B cell (primary cell): Measurements from ENCODE around the gene CMTM8. TPM values are rescaled to one million over a fixed set of nuclear protein-coding genes. Genes with fewer than 3 reads are reported as not detected.

Source experiments
- ATAC-seq: fragments of 200-7000 bp; cut with Tn5 transposase; one replicate; pipeline ENCODE4 v1.10.0; 2021; ENCODE audit warnings: low read depth, mild to moderate bottlenecking, moderate number of reproducible peaks, moderate library complexity
- CTCF ChIA-PET: fragments of 350-600 bp; sonication (Branson Sonifier 250); formaldehyde crosslinking; loops from one replicate; lab custom pipeline; 2021; ENCODE audit warnings: antibody characterized with exemption, inconsistent platforms; lab: Charles Lee
- POLR2A ChIA-PET: fragments of 350-600 bp; sonication (Branson Sonifier 250); formaldehyde crosslinking; loops from one replicate; lab custom pipeline; 2021; ENCODE audit warnings: antibody characterized with exemption; lab: Charles Lee
- DNase-seq: peaks from one replicate; pipeline ENCODE4 v3.0.0; 2013
- H2AFZ ChIP-seq: 2 replicates; pipeline ENCODE4 v1.6.1; 2012; ENCODE audit warnings: mild to moderate bottlenecking, low read depth, low read length; ENCODE audit not compliant: insufficient read depth, poor library complexity, severe bottlenecking
- H3K27ac ChIP-seq, 2 donors: 1 replicate in 1 of 2; 2 replicates in 1 of 2; pipeline ENCODE4 v1.5.1; 2012 to 2013; ENCODE audit warnings: low read length in 2 of 2, mild to moderate bottlenecking in 2 of 2, moderate library complexity in 1 of 2
- H3K27me3 ChIP-seq, 4 experiments: fragments of 200-600 bp in 1 of 4; sonication (generic) in 1 of 4; replicated peaks in 1 of 4; 1 replicate in 2 of 4; 2 replicates in 2 of 4; pipeline versions ENCODE4 v1.6.1 to v1.7.0; 2013 to 2016; ENCODE audit warnings: low read length in 3 of 4, mild to moderate bottlenecking in 2 of 4, mixed read lengths in 1 of 4, moderate library complexity in 1 of 4; ENCODE audit not compliant: insufficient read depth in 4 of 4, control insufficient read depth in 3 of 4; ENCODE audit errors: control extremely low read depth in 1 of 4
- H3K36me3 ChIP-seq, 2 experiments: replicated peaks in 1 of 2; 1 replicate in 1 of 2; 2 replicates in 1 of 2; pipeline versions ENCODE4 v1.6.1 to v1.7.1; 2013; ENCODE audit warnings: low read length in 1 of 2; ENCODE audit not compliant: insufficient read depth in 2 of 2, control insufficient read depth in 1 of 2; ENCODE audit errors: control extremely low read depth in 1 of 2, extremely low read depth in 1 of 2
- H3K4me1 ChIP-seq, 2 donors: fragments of 200-600 bp in 1 of 2; sonication (generic) in 1 of 2; 1 replicate in 1 of 2; 2 replicates in 1 of 2; pipeline versions ENCODE4 v1.5.1 to v1.6.1; 2013 to 2017; ENCODE audit warnings: low read length in 2 of 2; ENCODE audit not compliant: control insufficient read depth in 2 of 2, insufficient read depth in 2 of 2
- H3K4me2 ChIP-seq: replicated peaks from 2 replicates; pipeline ENCODE3; 2012; ENCODE audit warnings: mild to moderate bottlenecking, low read depth, low read length; ENCODE audit not compliant: poor library complexity, severe bottlenecking
- H3K4me3 ChIP-seq, 5 experiments: fragments of 200-600 bp in 1 of 5; sonication (generic) in 1 of 5; 1 replicate in 3 of 5; 2 replicates in 2 of 5; pipeline versions ENCODE4 v1.5.1 to v1.7.0; 2011 to 2016; ENCODE audit warnings: low read length in 4 of 5, mild to moderate bottlenecking in 4 of 5, low read depth in 2 of 5, control low read depth in 1 of 5, moderate library complexity in 1 of 5; ENCODE audit not compliant: insufficient read depth in 1 of 5; ENCODE audit errors: control extremely low read depth in 1 of 5, extremely low read depth in 1 of 5
- H3K79me2 ChIP-seq: fragments of 200-600 bp; sonication (generic); one replicate; pipeline ENCODE4 v1.6.0; 2016; ENCODE audit warnings: low read length; ENCODE audit not compliant: control insufficient read depth, insufficient read depth
- H3K9ac ChIP-seq: fragments of 200-600 bp; sonication (generic); 2 replicates; pipeline ENCODE4 v1.6.1; 2017; ENCODE audit warnings: mild to moderate bottlenecking, low read length, moderate library complexity
- H3K9me3 ChIP-seq, 3 donors: one replicate each; pipeline versions ENCODE4 v1.6.1 to v1.7.1; 2013; ENCODE audit warnings: low read length in 2 of 3; ENCODE audit not compliant: control insufficient read depth in 2 of 3, insufficient read depth in 1 of 3; ENCODE audit errors: control extremely low read depth in 1 of 3
- H4K20me1 ChIP-seq: 2 replicates; pipeline ENCODE4 v1.6.0; 2012; ENCODE audit warnings: mild to moderate bottlenecking, low read length; ENCODE audit not compliant: insufficient read depth, control insufficient read depth, poor library complexity, severe bottlenecking
- H3K27ac Mint-ChIP-seq: one replicate; pipeline ENCODE4 v1.8.0; 2021; ENCODE audit warnings: mixed read lengths
- H3K27me3 Mint-ChIP-seq: one replicate; pipeline ENCODE4 v1.8.0; 2021; ENCODE audit warnings: mixed read lengths
- H3K4me1 Mint-ChIP-seq: one replicate; pipeline ENCODE4 v1.8.0; 2021; ENCODE audit warnings: mixed read lengths
- H3K4me3 Mint-ChIP-seq: one replicate; pipeline ENCODE4 v1.8.0; 2021; ENCODE audit warnings: mixed read lengths
- H3K9me3 Mint-ChIP-seq: one replicate; pipeline ENCODE4 v1.8.0; 2022; ENCODE audit warnings: mixed read lengths; ENCODE audit not compliant: insufficient read depth
- EZH2 ChIP-seq: IDR thresholded peaks from 2 replicates; pipeline ENCODE4 v1.6.1; 2012; ENCODE audit warnings: borderline replicate concordance, low read depth, mild to moderate bottlenecking, moderate library complexity, low read length; ENCODE audit not compliant: insufficient read depth, poor library complexity, severe bottlenecking
- WGBS: methylation state at CpG from one replicate; pipeline ENCODE4 v1.1.5; 2013; ENCODE audit warnings: missing lambda C conversion rate; ENCODE audit not compliant: insufficient coverage; 5-methylcytosine and 5-hydroxymethylcytosine counted together
- intact Hi-C: fragments of 100-400 bp; cut with micrococcal nuclease; formaldehyde crosslinking; loops from one replicate; pipeline ENCODE4 v1.10.0; 2022
- polyA plus RNA-seq: library from polyadenylated mRNA; depleted of rRNA; stranded (reverse); fragments of >200 nt; gene quantifications from 2 replicates; pipeline ENCODE4 v1.2.3, GENCODE V29; 2012
- total RNA-seq, 2 donors: library from RNA; stranded (reverse); fragments of 120-200 nt in 1 of 2; gene quantifications; 1 replicate in 1 of 2; 2 replicates in 1 of 2; pipeline versions ENCODE4 v1.2.3 to v1.2.4, GENCODE V29; 2013 to 2022
- TF ChIP-seq, protein P1 (sequence below): fragments of 200-600 bp; IDR thresholded peaks from one replicate; pipeline ENCODE4 v1.8.0; 2022; ENCODE audit warnings: antibody characterized with exemption, mild to moderate bottlenecking

The CMTM8 gene
- total and polyA plus RNA-seq, 2 donors (not counting 1 experiment from before 2014, with no cell fraction given): 0.25 to 0.28 TPM

DNA sequence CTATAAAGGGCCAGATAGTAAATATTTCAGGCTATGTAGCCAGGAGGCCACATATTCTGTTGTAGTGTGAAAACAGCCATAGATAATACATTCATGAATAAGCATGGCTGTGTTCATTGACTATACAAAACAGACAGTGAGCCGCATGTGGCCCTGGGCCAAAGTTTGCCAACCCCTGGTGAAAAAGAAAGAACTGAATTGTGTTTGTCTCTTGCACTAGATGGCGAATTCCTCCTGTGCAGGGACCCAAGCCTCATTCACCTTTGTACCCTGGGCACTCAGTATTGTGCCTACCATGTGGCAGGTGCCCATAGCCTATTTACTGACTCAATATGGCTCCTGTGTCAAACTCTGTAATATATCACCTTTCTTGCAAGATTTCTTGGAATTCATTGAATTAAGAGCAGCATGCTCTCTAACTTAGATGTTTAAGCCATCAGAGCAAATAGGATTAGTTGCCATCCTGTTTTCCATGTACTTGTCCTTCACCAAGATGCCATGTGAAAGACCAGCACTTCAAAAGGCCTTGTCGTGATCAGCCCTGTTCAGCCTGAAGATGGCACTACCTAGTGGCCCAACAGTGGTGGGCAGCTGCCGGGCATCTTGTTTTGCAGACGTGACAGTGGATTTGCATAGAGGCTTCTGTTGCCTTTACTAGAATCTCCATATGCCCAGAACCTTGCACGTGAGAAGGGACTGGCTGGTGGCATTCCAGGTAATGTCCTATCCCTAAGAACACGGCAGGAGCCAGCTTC, 102.3 kb downstream of the CMTM8 start:
- Histone ChIP-seq H4K20me1 (no peaks in the 10 kb centered on the region), H3K27me3 (peaks cover 0 to 2% (median 0%) of the 10 kb centered on the region in 4 experiments), H3K4me1 (no peaks in the 10 kb centered on the region), H3K4me3 (no peak overlapping the region), H2AFZ (no peak overlapping the region), H3K27ac (no peak overlapping the region), H3K36me3 (no peaks in the 10 kb centered on the region), H3K4me2 (no peak overlapping the region), H3K79me2 (no peaks in the 10 kb centered on the region), H3K9ac (no peak overlapping the region), H3K9me3 (peaks cover 0 to 1% (median 0%) of the 10 kb centered on the region in 3 donors)
- intact Hi-C loops: loop anchor here (1.0 kb wide), 1 partner anchor 163 kb away; no protein-coding TSS in a partner anchor
- DNase-seq: peak; percentile 7
- Mint-ChIP-seq H3K9me3 (no peaks in the 10 kb centered on the region), H3K27me3 (no peaks in the 10 kb centered on the region), H3K4me1 (no peaks in the 10 kb centered on the region), H3K27ac (no peak overlapping the region), H3K4me3 (no peak overlapping the region)
- no peak for TF ChIP-seq EZH2
- TF ChIP-seq, protein P1, sequence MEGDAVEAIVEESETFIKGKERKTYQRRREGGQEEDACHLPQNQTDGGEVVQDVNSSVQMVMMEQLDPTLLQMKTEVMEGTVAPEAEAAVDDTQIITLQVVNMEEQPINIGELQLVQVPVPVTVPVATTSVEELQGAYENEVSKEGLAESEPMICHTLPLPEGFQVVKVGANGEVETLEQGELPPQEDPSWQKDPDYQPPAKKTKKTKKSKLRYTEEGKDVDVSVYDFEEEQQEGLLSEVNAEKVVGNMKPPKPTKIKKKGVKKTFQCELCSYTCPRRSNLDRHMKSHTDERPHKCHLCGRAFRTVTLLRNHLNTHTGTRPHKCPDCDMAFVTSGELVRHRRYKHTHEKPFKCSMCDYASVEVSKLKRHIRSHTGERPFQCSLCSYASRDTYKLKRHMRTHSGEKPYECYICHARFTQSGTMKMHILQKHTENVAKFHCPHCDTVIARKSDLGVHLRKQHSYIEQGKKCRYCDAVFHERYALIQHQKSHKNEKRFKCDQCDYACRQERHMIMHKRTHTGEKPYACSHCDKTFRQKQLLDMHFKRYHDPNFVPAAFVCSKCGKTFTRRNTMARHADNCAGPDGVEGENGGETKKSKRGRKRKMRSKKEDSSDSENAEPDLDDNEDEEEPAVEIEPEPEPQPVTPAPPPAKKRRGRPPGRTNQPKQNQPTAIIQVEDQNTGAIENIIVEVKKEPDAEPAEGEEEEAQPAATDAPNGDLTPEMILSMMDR: no peak
- WGBS: 36% methylated on average over 5 of the region's 7 CpGs
- no peak for ATAC-seq
- ChIA-PET POLR2A (interaction anchor here (0.7 kb wide), 1 partner anchor 546 kb away, joined by 3 read pairs; no protein-coding TSS in a partner anchor), CTCF (interaction anchor here (1.1 to 2.1 kb wide), 2 partner anchors 106 to 127 kb away, joined by 3 to 9 read pairs; no protein-coding TSS in a partner anchor)
